Lower leg skin (tissue), 4 donors: ENCODE results near the gene KIF18B. TPM values are rescaled to one million over a fixed set of nuclear protein-coding genes. Genes with fewer than 3 reads are reported as not detected.

Experiments used
- DNase-seq, 2 donors: peaks; one replicate each; pipeline ENCODE4 v3.0.0-alpha.2; 2019; ENCODE audit warnings: low spot score in 2 of 2
- H3K4me3 ChIP-seq: fragments of 200-600 bp; sonication (generic); 2 replicates; pipeline ENCODE4 v1.5.1; 2017; ENCODE audit warnings: mild to moderate bottlenecking, low read depth; ENCODE audit not compliant: poor library complexity, severe bottlenecking
- POLR2A ChIP-seq, 2 donors: fragments of 450-650 bp; IDR thresholded peaks; one replicate each; pipeline ENCODE4 v1.6.1; 2016 to 2017; ENCODE audit warnings: antibody characterized with exemption in 2 of 2, mild to moderate bottlenecking in 1 of 2, moderate library complexity in 1 of 2
- WGBS, 2 donors: methylation state at CpG; one replicate each; pipeline ENCODE4 v1.1.5; 2018; 5-methylcytosine and 5-hydroxymethylcytosine counted together
- intact Hi-C: fragments of 100-400 bp; cut with DNase I; formaldehyde crosslinking; loops from one replicate; pipeline ENCODE4 v1.15.0; 2023; ENCODE audit warnings: low total_unique reads
- total RNA-seq, 4 donors: library from RNA; depleted of rRNA; stranded (reverse); fragments of >200 nt; gene quantifications; one replicate each; pipeline ENCODE4 v1.1.0, GENCODE V29; 2016
- TF ChIP-seq, protein P1 (sequence below), 3 donors: fragments of 450-650 bp; IDR thresholded peaks; one replicate each; pipeline ENCODE4 v1.5.1; 2016; ENCODE audit warnings: antibody characterized with exemption in 3 of 3, mild to moderate bottlenecking in 3 of 3, moderate library complexity in 2 of 3

Gene KIF18B
- total RNA-seq, 4 donors from 2014 or later = 1.0 to 2.4 (median 1.5) TPM

DNA sequence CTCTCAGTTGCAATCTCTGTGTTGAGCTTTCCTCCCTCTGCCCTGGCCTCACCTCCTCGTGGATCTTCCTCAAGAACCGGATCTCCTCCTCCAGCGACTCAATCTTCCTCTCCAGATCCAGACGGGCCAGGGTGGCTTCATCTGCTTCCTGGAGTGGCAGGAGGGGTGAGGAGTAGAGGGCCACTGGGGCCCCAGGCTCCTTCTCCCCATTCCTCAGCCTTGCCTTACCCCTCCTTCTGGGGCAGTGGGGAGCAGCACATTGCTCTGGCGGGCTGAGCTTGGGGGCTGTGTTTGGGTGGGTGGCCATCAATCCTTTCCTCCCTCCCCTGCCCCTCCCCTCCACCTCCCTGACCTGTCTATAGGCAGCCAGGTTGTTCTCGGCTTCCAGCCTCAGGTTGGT, 33.9 kb downstream of the KIF18B start:
- no peak overlapping the region for H3K4me3 ChIP-seq
- DNase-seq = no peak
- TF ChIP-seq, protein P1, sequence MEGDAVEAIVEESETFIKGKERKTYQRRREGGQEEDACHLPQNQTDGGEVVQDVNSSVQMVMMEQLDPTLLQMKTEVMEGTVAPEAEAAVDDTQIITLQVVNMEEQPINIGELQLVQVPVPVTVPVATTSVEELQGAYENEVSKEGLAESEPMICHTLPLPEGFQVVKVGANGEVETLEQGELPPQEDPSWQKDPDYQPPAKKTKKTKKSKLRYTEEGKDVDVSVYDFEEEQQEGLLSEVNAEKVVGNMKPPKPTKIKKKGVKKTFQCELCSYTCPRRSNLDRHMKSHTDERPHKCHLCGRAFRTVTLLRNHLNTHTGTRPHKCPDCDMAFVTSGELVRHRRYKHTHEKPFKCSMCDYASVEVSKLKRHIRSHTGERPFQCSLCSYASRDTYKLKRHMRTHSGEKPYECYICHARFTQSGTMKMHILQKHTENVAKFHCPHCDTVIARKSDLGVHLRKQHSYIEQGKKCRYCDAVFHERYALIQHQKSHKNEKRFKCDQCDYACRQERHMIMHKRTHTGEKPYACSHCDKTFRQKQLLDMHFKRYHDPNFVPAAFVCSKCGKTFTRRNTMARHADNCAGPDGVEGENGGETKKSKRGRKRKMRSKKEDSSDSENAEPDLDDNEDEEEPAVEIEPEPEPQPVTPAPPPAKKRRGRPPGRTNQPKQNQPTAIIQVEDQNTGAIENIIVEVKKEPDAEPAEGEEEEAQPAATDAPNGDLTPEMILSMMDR (IDR thresholded peaks at IDR 0.05) = no peak
- no peak for TF ChIP-seq POLR2A (IDR thresholded peaks at IDR 0.05)
- WGBS, 2 donors = 52 to 60% methylated on average over 6 of the region's 6 CpGs
- intact Hi-C loops = loop anchor here (10.0 kb wide), 1 partner anchor 191 kb away; no protein-coding TSS in a partner anchor

DNA sequence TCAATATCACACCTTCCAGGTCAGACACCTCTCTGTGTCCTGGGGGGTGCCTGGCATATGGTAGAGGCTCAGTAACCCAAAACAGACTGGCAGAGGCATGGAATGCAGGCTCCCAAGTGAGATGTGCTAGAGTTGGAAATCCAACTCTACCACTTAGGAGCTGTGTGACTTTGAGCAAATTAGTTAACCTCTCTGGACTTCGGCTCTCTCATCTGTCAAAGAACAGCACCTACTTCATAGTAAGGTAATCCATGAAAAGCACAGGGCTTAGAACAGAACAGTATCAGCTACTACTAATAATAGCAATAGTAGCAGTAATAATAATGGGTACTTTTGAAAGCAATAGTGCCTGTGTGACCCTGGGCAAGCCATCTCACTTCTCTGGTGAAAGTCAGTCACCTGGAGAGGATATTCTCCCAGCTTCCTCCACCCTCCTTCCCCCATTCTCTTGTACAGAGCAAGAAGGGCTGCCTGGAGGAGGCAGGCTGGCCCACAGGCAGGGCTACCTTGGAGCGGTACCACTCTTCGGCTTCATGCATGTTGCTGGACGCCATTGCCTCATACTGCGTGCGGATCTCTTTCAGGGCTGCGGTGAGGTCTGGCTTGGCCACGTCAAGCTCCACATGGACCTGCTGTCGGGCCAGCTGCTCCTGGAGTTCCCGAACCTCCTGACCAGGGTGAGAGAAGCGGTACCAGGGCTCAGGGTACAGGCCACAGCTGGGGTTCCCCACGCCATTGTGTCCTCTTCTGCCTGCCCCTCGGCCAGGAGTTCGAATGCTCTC, 34.6 kb downstream of the KIF18B start:
- no peak overlapping the region for H3K4me3 ChIP-seq
- TF ChIP-seq POLR2A (IDR thresholded peaks at IDR 0.05) = no peak
- TF ChIP-seq, protein P1 (IDR thresholded peaks at IDR 0.05) = no peak
- intact Hi-C loops = loop anchor here (10.0 kb wide), 1 partner anchor 192 kb away; no protein-coding TSS in a partner anchor
- no peak for DNase-seq
- WGBS, 2 donors = 90 to 93% methylated on average over 14 of the region's 14 CpGs

DNA sequence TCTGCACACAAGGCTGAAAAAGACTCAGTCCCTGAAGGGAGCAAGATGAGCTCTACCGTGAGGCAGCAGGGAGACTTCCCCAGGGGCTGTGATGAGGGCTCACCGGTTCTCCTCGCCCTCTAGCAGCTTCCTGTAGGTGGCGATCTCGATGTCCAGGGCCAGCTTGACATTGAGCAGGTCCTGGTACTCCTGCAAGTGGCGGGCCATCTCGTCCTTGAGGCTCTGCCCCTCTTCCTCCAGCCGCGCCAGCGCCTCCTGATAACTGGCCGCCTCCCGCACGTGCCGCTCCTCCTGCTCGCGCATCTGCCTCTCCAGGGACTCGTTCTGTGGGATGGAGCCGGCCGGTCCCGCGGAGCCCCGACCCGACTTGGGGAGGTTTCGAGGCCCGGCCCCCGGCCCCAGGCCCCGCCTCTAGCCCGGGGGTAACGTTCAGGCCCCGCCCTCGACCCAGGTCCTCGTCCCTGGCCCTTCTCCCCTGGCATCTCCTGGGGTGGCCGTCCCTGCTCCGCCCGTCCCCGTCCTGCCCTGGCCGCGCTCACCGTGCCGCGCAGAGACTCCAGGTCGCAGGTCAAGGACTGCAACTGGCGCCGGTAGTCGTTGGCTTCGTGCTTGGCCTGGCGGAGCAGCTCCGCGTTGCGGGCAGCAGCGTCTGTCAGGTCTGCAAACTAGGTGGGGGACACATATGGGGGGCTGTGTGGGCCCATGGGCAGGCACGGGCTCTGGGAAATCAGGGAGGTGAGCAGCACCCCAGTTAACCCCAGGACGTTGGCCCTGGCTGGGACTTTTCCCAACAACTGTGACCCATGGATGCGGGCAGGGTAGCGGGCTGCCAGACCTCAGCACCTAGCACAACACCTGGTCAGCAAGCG, 36.2 kb downstream of the KIF18B start:
- no peak for DNase-seq
- no peak for TF ChIP-seq POLR2A (IDR thresholded peaks at IDR 0.05)
- TF ChIP-seq, protein P1 (IDR thresholded peaks at IDR 0.05) = no peak
- intact Hi-C loops = loop anchor here (10.0 kb wide), 1 partner anchor 193 kb away; no protein-coding TSS in a partner anchor
- 12 to 38% methylated on average over 13 to 52 of the region's 56 CpGs for WGBS, 2 donors
- H3K4me3 ChIP-seq = no peak overlapping the region

DNA sequence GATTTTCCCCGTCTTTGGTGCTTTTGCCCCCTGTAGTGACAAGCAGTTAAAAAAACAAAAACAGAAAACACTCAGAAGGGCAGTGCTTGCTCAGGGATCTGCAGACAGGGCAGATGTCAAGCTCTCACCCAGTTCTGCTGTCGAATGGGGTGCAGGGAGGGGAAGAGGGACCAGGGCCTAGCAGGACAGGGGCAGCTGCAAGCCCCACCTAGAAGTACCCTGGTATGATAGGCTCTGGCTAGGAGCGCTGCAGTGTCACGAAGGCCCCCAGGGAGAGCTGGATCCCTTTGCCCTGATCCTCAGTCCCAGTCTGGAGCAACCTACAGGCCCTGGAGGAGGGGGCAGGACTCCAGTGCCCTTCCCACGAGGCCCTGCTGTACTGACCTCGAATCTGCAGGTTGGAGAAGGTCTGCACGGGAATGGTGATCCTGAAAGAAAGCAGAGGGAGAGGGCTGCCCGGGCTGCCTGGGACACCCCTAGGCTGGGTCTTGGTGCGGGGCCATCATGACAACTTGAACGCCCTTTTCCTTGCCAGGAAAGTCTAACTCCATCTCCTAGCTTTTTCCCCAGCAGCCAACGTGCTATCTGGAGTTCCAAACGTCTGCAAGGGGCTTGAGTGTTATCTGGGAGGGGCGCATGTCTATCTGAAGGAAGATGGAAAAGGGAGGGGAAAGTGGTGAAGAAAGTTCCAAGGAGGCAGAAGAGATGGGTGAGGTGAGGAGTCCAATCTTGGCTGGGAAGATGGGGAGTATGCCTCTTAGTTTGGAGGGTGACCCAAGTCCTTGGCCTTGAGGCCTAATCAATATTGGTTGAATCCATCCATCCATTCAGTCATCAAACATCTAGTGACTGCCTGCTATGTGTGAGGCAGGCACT, 37.1 kb downstream of the KIF18B start:
- no peak for DNase-seq
- intact Hi-C loops = loop anchor here (10.0 kb wide), 1 partner anchor 194 kb away; no protein-coding TSS in a partner anchor
- 90 to 91% methylated on average over 13 of the region's 13 CpGs for WGBS, 2 donors
- TF ChIP-seq, protein P1 (IDR thresholded peaks at IDR 0.05) = no peak
- no peak for TF ChIP-seq POLR2A (IDR thresholded peaks at IDR 0.05)
- H3K4me3 ChIP-seq = no peak overlapping the region

DNA sequence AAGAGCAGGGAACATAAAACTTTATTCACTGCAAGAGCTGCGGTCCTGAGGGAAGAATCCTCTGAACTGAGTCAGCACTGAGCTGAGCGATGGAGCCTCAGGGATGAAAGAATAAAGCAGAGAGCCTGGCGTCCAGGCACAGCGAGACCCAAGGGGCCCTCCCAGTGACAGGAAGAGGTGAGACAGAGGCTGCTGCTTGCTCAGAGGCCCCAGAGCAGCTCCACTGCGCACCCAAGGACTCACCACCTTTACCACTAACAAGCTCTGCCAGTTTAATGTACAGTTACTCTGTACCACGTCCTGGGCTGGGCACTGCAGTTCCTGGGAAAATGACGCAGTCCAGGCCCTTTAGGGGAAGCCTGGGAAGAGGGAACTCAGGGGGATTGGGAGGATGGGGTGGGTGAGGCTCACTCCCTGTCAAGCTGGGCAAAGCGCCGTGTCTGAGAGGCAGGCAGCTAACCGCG, 37.9 kb downstream of the KIF18B start:
- H3K4me3 ChIP-seq = no peak overlapping the region
- no peak for DNase-seq
- 73 to 80% methylated on average over 11 of the region's 11 CpGs for WGBS, 2 donors
- no peak for TF ChIP-seq POLR2A (IDR thresholded peaks at IDR 0.05)
- intact Hi-C loops = loop anchor here (10.0 kb wide), 1 partner anchor 195 kb away; no protein-coding TSS in a partner anchor
